Fibroblast of villous mesenchyme (primary cell): ENCODE data around the gene BCAR1. TPM values are rescaled to one million over a fixed set of nuclear protein-coding genes. Genes with fewer than 3 reads are reported as not detected.
"Not testable (repeated sequence)": the region's sequence is repeated elsewhere in the genome, so short reads cannot be mapped to it uniquely, and the experiment has no call there.

ENCODE experiments used
- DNase-seq: peaks from one replicate; pipeline ENCODE4 v3.0.0-alpha.2; 2010; ENCODE audit warnings: low read depth
- H3K4me3 ChIP-seq: 2 replicates; pipeline ENCODE4 v1.5.1; 2011; ENCODE audit warnings: low read depth, mild to moderate bottlenecking, low read length
- CTCF ChIP-seq: IDR thresholded peaks from 2 replicates; pipeline ENCODE4 v1.5.1; 2012; ENCODE audit warnings: low read depth, mild to moderate bottlenecking, low read length; ENCODE audit not compliant: insufficient read depth
- total RNA-seq: library from RNA; depleted of rRNA; stranded (reverse); fragments of >200 nt; gene quantifications from 2 replicates; pipeline ENCODE4 v1.2.3, GENCODE V29; 2012

The BCAR1 gene
- total RNA-seq, 1 donor: 87.2 TPM

GRCh38 chr16:75219838-75220237 is 31.6 kb downstream of the BCAR1 start:
- no peak for TF ChIP-seq CTCF
- DNase-seq: no peak
- no peak overlapping the region for H3K4me3 ChIP-seq

- no peak for TF ChIP-seq CTCF
- H3K4me3 ChIP-seq: no peak overlapping the region
- no peak for DNase-seq
Observed at GRCh38 chr16:75219088-75219487, 32.3 kb downstream of the BCAR1 start.

GRCh38 chr16:75218256-75219076 is 33.0 kb downstream of the BCAR1 start, which contains the start of gene CTRB1:
TSS of gene CTRB1 (plus strand) at chr16:75218988. CDS start at chr16:75219008, 20 bp downstream.
- no peak for DNase-seq
- TF ChIP-seq CTCF: no peak
- no peak within 1 kb of the TSS for H3K4me3 ChIP-seq

GRCh38 chr16:75217389-75217851 is 34.0 kb downstream of the BCAR1 start:
- DNase-seq: no peak
- H3K4me3 ChIP-seq: no peak overlapping the region
- TF ChIP-seq CTCF: no peak

- no peak overlapping the region for H3K4me3 ChIP-seq
- no peak for DNase-seq
- no peak for TF ChIP-seq CTCF
Observed at GRCh38 chr16:75216576-75216975, 34.8 kb downstream of the BCAR1 start.

- no peak for TF ChIP-seq CTCF
- DNase-seq: no peak
- no peak overlapping the region for H3K4me3 ChIP-seq
Observed at GRCh38 chr16:75216127-75216526, 35.3 kb downstream of the BCAR1 start.

GRCh38 chr16:75211286-75211685 is 40.1 kb downstream of the BCAR1 start:
- not testable (repeated sequence) for H3K4me3 ChIP-seq, DNase-seq
